ENCODE measurements around the gene ZFYVE28.
"Not testable (repeated sequence)": the region's sequence is repeated elsewhere in the genome, so short reads cannot be mapped to it uniquely, and the experiment has no call there.

ZFYVE28 gene

DNA sequence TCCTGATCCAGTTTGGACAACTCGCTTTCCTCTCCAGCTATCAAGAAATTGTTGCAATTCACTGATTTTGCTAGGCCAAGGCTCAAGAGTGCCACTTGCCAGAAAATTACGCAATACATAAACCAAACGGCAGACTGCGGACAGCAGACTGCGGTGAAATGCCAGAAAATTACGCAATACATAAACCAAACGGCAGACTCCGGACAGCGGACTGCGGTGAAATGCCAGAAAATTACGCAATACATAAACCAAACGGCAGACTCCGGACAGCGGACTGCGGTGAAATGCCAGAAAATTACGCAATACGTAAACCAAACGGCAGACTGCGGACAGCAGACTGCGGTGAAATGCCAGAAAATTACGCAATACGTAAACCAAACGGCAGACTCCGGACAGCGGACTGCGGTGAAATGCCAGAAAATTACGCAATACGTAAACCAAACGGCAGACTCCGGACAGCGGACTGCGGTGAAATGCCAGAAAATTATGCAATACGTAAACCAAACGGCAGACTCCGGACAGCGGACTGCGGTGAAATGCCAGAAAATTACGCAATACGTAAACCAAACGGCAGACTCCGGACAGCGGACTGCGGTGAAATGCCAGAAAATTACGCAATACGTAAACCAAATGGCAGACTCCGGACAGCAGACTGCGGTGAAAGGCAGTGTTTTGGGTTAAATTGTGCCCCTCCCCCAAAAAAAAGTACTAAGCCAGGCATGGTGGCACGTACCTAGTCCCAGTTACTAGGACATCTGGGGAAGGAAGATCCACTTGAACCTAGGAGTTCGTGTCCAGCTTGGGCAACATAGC, 11.7 kb upstream of the ZFYVE28 start:
- H3K27ac ChIP-seq, H3K4me3 ChIP-seq: not testable (repeated sequence)

DNA sequence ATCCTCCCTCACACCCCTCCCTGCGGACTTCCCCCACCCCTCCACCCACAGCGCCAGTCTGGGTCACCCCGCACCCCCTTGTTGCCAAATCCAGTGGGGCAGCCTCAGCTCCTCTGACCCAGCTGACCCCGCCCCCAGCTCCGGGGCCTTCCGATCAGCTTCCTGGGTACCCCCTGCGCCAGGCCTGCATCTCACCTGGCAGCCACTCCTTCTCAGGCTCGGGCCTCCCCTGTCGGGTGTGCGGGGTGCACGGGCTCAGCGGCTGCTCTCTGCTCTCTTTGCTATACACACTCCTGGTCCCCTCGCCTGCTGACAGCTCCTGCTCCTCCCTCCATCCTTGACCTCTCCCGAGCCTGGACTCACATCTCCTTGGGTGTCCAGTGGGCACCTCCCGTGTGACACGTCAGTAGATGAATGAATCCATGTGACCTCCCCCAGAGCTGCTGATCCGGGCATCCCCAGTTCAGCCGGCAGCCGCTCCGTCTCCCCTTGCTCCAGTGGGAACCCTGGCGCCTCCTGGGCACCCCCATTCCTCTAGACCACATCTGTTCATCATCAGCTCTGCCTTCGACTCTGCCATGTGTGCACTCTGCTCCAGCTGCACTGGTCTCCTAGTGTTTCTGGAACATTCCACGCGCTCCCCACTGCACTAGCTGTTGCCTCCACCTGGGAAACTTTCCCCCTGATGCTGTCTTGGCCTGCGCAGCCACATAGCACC, 10.2 kb upstream of the ZFYVE28 start:
- no peak overlapping the region for H3K4me3 ChIP-seq

DNA sequence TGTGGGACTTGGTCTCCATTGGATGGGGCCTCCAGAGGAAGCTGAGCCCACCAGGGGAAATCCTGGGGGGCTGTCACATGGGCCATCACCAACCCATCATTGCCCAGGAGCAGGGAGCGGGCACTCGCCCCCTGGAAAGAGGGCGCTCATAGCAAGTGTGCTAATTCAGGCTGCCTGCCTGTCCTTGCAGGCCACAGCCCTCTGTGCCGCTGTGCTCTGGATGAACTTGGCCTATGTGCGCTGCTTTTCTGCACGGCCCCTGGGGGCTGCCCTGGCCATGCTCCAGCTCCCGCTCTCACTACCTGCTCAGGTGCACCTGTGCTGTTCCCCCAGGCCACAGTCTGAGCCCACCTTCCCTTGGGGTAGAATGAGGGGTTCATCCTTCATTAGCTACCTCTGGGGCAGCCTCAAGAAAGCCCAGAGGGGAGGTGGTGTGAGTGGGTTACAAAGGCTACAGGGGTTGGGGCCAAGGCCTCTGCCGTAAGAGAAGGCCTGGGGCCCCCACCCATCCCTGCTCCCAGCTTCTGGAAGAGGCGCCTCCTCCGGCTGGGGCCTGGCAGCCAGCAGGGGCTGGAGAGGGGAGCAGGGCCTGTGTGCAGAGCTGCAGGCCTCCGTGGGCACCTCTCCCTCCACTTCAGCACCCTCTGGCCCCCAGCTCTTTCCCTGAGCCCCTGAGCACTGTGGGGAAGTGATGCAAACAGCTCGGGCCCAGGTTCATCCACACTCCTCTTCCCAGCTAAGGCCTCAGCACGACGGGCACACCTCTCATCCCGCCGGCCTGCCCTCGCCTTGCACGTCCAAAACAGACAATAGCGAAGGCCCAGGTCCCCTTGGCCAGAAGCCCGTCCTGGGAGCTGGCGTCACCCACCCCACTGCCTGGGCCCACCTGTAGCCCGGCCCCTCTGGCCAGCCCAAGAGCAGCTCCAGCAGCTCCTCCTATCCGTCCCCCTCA, 9.2 kb upstream of the ZFYVE28 start:
- no peak overlapping the region for H3K4me3 ChIP-seq
- no peak overlapping the region for H3K27ac ChIP-seq

More for the DNA sequence above, 10.2 kb upstream of the ZFYVE28 start:
- no peak overlapping the region for H3K27ac ChIP-seq

DNA sequence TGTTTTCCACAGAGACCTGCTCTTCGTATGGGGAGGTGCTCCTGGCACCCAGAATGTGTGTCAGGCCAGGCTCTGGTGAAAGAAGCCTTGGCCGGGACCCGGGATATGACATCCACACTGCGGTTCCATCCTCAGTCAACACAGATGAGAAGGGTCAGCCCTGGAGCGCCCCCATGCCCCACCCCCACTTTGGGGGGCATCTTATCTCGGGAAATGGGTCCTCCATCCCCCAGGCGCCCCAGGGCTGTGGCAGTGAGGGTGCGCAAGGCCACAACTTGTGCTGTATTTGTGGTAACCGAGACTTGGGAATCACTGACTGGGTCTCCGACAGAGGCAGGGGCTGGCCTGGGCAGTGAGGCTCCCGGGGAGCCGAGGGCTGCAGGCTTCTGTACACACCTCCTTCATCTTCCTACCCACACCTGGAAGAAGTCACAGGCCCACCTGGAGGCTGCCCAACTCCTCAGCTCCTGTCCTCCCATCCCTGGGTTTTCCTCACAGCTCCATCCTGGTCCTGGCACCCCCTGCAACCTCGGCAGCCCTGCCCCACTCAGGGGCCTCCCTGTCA, 8.3 kb upstream of the ZFYVE28 start:
- Histone ChIP-seq H3K27ac (no peak overlapping the region), H3K4me3 (no peak overlapping the region)

DNA sequence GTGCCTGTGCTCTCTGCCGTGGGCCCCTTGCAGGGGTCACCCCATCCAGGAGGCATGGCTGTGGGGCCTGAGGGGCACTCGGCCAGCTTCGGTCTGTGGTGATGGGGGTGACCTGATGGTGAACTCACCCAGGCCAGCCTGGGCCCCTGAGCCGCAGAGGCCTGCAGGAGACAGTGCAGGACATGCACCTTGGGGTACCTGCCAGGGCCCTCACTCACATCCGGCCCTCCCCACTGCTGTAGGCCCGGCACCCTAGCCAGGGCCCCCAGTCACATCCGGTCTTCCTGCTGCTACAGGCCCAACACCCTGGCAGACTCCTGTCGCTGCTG, 7.6 kb upstream of the ZFYVE28 start:
- Histone ChIP-seq H3K27ac (no peak overlapping the region), H3K4me3 (no peak overlapping the region)

DNA sequence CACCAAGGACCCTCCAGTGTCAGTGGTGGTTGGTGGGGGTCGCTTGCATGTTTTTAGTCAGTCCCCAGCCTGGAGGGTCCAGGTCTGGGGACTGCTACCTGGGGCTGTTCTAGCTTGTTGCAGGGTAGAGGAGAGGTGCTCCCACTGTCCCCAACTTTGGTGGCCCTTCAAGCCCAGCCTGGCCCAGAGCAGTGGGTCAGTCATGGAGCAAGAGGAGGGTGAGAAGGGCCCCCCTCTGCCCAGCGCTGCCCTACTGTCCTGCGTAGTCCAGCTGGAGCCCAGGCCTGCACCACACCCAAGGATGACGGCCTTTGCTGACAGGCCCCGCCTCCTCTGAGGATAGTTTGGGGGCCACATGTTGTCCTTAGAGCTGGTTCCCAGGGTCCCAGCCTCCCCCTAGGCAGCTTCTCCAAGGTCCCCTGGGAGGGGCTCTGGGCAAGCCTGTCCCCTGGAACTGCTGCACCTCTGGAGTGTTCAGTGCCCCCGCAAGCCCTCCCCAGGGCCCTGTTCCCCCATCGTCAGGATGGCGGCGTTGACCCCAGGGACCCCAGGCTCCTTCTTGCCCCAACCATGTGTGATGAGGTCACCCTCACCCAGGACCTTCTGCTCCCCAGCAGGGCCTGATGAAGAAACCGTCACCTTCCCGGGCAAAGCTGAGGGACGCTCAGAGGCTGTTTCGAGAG, 7.1 kb upstream of the ZFYVE28 start:
- Histone ChIP-seq H3K4me3 (no peak overlapping the region), H3K27ac (no peak overlapping the region)

DNA sequence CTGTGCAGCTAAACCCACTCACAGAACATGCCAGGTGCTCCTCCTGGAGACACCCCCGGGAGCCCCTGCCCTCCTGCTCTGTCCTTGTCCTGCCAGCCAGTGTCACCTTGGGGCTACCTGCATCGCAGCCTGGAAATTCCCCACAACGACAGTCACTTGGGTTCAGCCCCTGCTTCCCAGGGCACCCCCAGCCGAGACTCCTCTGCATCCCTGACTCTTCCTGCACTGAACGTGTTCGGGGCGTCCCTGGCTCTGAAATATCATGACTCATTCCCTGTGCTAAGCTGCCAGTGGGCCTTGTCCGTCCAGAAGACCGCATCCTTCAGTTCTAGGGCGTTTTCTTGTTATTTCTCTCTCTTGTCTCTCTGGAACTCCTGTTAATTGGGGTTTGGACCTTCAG, 6.1 kb upstream of the ZFYVE28 start:
- H3K27ac ChIP-seq, result no peak overlapping the region

DNA sequence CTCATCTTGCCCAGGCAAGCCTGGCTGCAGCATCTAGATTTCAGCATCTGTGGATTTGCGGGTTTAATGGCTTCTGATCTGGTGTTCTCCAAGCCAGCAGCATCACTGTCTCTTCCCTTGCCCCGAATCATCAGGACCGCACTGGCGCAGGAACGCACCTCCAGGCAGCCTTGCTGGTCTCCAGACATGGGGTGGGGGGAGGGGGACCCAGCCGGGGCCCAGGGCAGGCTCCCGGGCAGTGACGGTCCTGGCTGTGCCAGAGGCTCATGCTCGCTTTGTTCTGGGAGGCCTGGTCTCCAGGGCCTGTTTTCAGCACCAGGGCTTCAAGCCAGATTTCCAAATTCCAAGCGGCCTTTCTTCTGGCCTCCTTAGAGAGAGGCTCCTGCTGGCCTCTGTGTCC, 5.2 kb upstream of the ZFYVE28 start:
- no peak overlapping the region for H3K4me3 ChIP-seq
- no peak overlapping the region for H3K27ac ChIP-seq

More for the DNA sequence above, 6.1 kb upstream of the ZFYVE28 start:
- H3K4me3 ChIP-seq, result no peak overlapping the region

DNA sequence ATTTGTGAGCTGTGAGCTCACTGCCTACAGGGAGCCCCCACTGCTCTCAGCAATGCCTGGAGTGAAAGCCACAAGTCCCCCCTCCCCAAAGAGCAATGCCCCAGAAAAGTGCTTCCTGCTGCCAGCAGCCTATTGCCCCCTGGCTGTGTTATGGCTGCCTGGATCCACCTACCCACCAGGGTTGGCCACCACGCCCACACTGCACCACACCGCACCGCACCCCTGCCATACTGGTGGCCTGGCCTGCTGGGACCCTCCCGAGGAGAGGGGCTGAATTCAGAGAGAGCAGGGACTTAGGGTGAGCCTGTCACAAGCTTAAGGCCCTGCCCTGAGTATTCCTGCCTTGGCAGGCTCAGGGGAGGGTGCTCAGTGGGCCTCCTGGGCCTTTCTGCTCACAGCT, 4.6 kb upstream of the ZFYVE28 start:
- Histone ChIP-seq H3K4me3 (no peak overlapping the region), H3K27ac (no peak overlapping the region)

DNA sequence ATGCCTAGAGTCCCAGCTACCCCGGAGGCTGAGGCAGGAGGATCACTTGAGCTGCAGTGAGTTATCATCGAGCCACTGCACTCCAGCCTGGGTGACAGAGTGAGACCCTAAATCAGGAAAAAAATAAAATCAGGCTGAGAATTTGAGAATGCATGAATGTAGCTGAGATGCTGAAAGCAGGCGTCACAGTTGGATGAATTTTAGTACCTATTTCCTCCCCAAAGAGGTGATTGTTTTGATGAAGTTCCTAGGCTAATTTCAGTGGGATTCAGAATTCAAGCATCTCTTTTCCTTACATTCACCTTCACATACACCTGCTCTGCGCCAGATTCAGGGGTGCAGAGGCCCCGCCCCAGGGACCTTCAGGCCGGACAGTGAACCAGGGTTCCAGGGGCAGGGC, 3.5 kb upstream of the ZFYVE28 start:
- no peak overlapping the region for H3K4me3 ChIP-seq
- no peak overlapping the region for H3K27ac ChIP-seq

DNA sequence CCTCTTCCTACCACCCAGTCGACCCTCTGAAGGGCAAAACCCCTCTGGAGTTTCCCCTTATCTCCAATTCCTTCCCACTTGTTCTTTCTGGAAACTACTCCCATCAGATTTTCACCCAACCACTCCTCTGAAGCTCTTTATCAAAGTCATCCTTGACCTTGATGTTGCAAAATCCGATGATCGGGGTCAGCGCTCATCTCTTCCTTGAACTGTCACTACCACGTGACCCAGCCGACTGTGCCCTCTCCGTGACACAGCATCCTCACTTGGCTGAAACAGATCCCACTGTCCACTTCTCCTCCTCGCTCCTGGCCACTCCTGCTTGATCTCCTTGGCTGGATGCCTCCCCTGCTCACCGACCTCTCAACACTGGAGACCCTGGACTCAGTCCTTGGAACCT, 1.4 kb upstream of the ZFYVE28 start:
- no peak overlapping the region for H3K4me3 ChIP-seq

DNA sequence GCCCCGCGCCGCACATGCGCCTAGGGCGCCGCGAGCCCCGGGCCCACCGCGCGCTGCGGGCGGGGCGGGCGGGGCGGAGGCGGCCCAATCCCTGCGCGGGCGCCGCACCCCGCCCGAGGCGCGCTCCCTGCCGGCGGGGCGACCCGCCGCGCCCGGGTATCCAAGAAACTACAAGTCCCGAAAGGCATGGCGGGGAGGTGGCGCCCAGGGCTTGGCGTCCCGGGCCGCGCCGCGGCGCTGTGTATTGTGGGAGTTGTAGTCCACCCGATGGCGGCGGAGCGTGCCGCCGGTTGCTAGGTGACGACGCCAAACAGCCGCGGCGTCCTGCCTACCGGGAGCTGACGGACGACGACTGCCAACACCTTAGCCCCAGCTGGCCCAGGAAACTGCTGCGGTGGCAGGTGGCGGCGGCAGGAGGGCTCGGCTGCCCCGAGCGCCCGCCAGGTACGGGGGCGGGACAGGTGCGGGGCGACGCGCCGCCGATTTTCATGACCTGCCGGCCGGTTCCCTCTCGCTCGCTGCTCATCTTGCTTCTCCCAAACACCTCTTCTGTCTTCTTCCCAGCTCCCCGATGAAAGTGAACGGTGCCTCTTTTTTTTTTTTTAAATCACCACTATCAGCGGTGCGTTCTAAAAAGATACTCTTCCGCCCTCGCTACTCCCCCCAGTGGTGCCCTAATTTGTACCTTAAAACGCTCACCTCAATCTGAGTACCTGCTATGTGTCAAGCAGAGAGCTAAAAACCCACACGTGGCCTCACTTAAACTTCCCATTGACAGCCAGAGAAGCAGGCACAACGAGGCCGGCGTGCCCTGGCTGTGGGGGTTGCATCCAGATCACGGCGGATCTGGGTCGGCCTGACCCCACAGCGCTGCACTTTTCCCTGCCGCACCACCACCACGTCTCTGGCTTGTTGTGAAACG, 466 bp upstream of the ZFYVE28 start, which contains the start of gene CFAP99:
TSS of gene CFAP99 (plus strand) at position 306 of the 922 bp plus-strand sequence.
- H3K27ac ChIP-seq, result peak within 1 kb of the TSS in 18 of 21 experiments; percentile 5 to 83 (median 58)

More for the DNA sequence above, 1.4 kb upstream of the ZFYVE28 start:
- H3K27ac ChIP-seq, result no peak overlapping the region

DNA sequence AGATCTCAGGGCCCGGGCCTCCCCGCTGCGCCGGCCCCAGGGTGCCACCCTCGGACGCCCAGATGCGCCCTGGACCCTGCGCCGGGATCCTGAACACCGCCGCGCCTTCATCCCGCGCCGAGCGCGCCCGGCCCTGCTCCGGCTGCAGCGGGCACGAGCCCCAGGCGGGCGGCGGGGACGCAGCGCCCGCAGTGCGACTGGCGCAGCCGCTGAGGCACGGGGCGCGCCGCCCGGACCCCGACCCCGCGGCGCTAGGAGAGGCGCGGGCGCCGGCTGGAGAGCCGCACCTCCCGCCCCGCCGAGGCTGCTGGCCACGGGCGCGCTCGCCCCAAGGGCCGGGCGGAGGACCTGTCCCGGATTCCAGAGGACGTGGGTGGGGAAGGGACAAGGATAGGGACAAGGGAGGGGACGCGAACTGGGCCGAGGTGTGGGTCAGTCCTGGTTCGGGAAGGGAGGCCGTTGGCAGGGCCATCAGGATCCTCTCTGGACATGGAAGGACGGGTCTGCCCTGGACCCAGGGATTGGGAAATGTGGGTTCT, 1.1 kb downstream of the ZFYVE28 start:
- Histone ChIP-seq H3K4me3 (peak overlapping the region; percentile 44 to 65 (median 52)), H3K27ac (peak overlapping the region in 17 of 21 experiments; percentile 15 to 83 (median 70))

More for the DNA sequence above, 466 bp upstream of the ZFYVE28 start, which contains the start of gene CFAP99:
- H3K4me3 ChIP-seq, result peak within 1 kb of the TSS; percentile 44 to 65 (median 52)

DNA sequence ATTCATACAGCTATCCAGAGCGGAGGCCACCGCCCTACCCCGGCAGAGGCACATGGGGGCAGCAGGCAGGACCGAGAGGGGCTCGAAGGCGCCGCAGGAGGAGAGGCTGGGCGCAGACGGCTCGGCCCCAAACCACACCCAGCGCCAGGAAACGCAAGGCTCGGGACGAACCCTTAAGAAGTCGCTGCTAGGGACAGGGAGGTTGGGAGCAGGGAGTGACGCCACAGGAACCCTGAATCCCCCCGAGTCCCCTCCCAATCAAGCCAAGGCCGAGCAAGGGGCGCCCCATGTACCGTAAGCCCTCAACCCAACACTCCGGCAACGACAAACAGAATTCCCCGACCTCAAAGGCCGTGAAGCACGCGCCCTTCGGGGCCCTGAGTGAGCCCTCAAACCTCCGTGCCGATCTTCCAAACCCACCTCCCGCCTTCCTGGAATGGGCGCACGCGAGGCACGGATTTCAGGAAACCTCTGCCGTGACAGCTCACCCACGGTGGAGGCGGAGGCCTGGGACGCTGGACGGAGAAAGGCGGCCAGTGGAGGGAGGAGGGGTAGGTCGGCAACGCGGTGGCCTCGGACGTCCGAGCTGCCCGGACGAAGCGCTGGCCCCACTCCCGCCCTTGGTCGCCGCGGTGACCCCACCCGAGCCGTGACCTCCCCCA, 1.8 kb downstream of the ZFYVE28 start:
- H3K27ac ChIP-seq, result peak overlapping the region in 17 of 21 experiments; percentile 11 to 83 (median 69)

DNA sequence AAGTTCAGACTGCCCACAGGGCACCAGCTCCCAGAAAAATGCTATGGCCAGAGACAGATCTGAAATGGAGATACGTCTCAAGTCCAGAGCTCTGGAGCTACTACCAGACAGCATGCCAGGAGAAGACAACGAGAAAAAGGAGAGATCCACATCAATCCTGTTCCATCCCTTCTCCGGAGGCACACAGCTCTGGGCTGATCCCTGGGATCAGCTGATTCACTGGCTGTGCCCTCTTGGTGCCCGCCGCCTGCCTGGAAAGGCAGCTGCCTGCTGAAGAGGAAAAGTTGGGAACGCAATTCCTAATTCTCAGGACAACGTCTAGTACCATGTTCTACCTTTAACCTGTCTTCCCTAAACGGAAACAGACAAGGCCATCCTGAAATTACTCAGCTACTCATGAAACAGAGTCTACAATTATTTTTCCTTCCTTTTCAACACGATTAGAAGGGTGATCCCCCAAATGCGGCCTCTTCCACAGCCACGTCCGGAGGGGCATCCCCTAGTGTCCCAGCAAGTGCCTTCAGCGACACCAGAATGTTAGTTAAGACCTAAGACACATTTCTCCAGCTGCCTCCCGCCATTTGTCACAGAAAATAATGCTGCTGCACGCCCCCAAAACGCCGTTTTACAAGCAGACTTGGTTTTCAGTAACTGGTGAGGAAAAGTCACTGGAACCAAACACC, 2.4 kb downstream of the ZFYVE28 start:
- Histone ChIP-seq H3K4me3 (peak overlapping the region in 4 of 7 experiments; percentile 44 to 65 (median 51)), H3K27ac (peak overlapping the region in 12 of 21 experiments; percentile 58 to 83 (median 73))

More for the DNA sequence above, 1.8 kb downstream of the ZFYVE28 start:
- H3K4me3 ChIP-seq, result peak overlapping the region; percentile 44 to 65 (median 52)

DNA sequence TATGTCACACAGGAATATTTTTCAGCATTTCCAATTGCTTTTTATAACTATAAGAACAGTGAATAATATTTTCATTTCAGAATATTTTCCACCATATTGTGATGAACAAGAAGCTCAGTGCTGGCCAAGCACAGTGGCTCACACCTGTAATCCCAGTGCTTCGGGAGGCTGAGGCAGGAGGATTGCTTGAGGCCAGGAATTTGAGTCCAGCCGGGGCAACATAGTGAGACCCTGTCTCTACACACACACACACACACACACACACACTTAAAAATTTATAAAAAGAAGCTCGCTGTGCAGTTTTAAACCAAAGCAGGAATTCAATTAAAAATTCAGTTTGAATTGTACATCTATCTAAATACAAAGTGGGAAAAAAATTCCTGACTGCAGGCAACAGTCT, 3.2 kb downstream of the ZFYVE28 start:
- Histone ChIP-seq H3K4me3 (no peak overlapping the region), H3K27ac (peak overlapping the region in 1 of 21 experiments; percentile 90)

Data from skin epidermis (tissue), 12 donors.